Nephron (organoid): Measurements from ENCODE around the gene CEP290.
A peak's percentile ranks its signal among the peaks of the same experiment; 100 is the strongest.

Experiments used
- H3K27ac Mint-ChIP-seq, 3 experiments: 2 replicates each; pipeline ENCODE4 v1.8.0; 2020; ENCODE audit warnings: mixed read lengths in 3 of 3, mild to moderate bottlenecking in 2 of 3, moderate library complexity in 1 of 3
- H3K27me3 Mint-ChIP-seq: 2 replicates; pipeline ENCODE4 v1.8.0; 2021; ENCODE audit warnings: low read depth, mild to moderate bottlenecking, moderate library complexity, mixed read lengths
- H3K36me3 Mint-ChIP-seq: 2 replicates; pipeline ENCODE4 v1.8.0; 2020; ENCODE audit warnings: low read depth, mixed read lengths
- H3K4me1 Mint-ChIP-seq: 2 replicates; pipeline ENCODE4 v1.8.0; 2020; ENCODE audit warnings: mixed read lengths
- H3K4me3 Mint-ChIP-seq, 3 experiments: 2 replicates each; pipeline ENCODE4 v1.8.0; 2020; ENCODE audit warnings: mild to moderate bottlenecking in 3 of 3, mixed read lengths in 3 of 3, moderate library complexity in 2 of 3
- H3K9me3 Mint-ChIP-seq: 2 replicates; pipeline ENCODE4 v1.8.0; 2020; ENCODE audit warnings: mixed read lengths
- TF ChIP-seq, protein P1 (sequence below), 3 experiments: fragments of 200-600 bp; sonication (generic); IDR thresholded peaks; one replicate each; pipeline ENCODE4 v1.5.0; 2021; ENCODE audit warnings: antibody characterized with exemption in 3 of 3; ENCODE audit not compliant: unreplicated experiment in 3 of 3

The CEP290 gene

DNA sequence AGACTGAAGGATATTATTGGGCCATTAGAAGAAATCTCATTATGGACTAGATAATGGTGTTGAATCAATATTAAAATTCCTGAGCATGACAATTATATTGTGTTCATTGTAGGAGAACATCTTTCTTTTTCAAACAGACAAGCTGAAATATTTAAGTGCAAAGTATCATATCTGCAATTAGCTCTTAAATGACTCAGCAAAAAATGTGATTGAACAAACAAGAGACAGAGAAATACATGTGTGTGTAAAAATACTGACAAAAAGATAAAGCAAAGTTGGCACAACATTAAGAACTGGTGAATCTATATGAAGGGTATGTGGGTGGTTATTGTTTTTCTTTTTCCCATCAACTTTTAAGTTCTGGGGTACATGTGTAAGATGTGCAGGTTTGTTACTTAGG lies 9.5 kb downstream of the CEP290 start:
- Mint-ChIP-seq H3K4me3 (no peak overlapping the region), H3K27ac (no peak overlapping the region), H3K9me3 (no peaks in the 10 kb centered on the region), H3K4me1 (no peaks in the 10 kb centered on the region), H3K27me3 (no peaks in the 10 kb centered on the region), H3K36me3 (peaks cover 44% of the 10 kb centered on the region)
- TF ChIP-seq, protein P1, sequence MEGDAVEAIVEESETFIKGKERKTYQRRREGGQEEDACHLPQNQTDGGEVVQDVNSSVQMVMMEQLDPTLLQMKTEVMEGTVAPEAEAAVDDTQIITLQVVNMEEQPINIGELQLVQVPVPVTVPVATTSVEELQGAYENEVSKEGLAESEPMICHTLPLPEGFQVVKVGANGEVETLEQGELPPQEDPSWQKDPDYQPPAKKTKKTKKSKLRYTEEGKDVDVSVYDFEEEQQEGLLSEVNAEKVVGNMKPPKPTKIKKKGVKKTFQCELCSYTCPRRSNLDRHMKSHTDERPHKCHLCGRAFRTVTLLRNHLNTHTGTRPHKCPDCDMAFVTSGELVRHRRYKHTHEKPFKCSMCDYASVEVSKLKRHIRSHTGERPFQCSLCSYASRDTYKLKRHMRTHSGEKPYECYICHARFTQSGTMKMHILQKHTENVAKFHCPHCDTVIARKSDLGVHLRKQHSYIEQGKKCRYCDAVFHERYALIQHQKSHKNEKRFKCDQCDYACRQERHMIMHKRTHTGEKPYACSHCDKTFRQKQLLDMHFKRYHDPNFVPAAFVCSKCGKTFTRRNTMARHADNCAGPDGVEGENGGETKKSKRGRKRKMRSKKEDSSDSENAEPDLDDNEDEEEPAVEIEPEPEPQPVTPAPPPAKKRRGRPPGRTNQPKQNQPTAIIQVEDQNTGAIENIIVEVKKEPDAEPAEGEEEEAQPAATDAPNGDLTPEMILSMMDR (IDR thresholded peaks at IDR 0.05; ENCODE audit: unreplicated experiment in 3 of 3) = no peak

DNA sequence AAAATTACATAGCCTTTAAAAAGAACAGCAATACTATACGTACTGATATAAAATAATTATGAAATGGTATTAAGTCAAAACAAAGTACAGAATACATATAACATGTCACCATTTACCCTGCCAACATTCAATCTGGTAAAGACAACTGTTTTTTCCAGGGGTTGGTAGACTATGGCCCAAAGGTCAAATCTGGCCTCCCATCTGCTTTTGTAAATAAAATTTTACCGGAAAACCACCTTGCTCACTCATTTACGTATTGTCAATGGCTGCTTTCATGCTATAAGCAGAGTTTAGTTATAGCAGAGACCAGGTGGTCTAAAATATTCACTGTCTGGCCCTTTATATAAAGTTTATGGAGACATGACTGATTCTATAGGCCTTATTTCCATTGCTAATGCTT lies 14.0 kb downstream of the CEP290 start:
- peaks cover 30% of the 10 kb centered on the region for H3K36me3 Mint-ChIP-seq
- H3K27me3 Mint-ChIP-seq = no peaks in the 10 kb centered on the region
- no peak overlapping the region for H3K4me3 Mint-ChIP-seq
- no peaks in the 10 kb centered on the region for H3K4me1 Mint-ChIP-seq
- TF ChIP-seq, protein P1 (IDR thresholded peaks at IDR 0.05; ENCODE audit: unreplicated experiment in 3 of 3) = no peak
- H3K9me3 Mint-ChIP-seq = no peaks in the 10 kb centered on the region
- no peak overlapping the region for H3K27ac Mint-ChIP-seq

DNA sequence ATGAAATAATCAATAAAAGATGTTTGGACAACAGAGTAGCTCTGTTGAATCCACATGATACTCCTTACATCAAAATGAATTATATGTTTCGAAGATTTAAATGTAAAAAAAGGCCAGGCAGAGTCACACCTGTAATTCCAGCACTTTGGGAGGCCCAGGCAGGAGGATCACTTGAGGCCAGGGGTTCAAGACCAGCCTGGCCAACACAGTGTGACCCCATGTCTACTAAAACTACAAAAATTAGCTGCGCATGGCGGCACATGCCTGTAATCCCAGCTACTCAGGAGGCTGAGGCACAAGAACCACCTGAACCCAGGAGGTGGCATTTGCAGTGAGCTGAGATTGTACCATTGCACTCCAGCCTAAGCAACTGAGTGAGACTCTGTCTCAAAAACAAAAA lies 14.8 kb downstream of the CEP290 start:
- no peak overlapping the region for H3K27ac Mint-ChIP-seq
- TF ChIP-seq, protein P1 (IDR thresholded peaks at IDR 0.05; ENCODE audit: unreplicated experiment in 3 of 3) = no peak
- H3K4me1 Mint-ChIP-seq = no peaks in the 10 kb centered on the region
- no peak overlapping the region for H3K4me3 Mint-ChIP-seq
- no peaks in the 10 kb centered on the region for H3K9me3 Mint-ChIP-seq
- H3K36me3 Mint-ChIP-seq = peaks cover 22% of the 10 kb centered on the region
- H3K27me3 Mint-ChIP-seq = no peaks in the 10 kb centered on the region

DNA sequence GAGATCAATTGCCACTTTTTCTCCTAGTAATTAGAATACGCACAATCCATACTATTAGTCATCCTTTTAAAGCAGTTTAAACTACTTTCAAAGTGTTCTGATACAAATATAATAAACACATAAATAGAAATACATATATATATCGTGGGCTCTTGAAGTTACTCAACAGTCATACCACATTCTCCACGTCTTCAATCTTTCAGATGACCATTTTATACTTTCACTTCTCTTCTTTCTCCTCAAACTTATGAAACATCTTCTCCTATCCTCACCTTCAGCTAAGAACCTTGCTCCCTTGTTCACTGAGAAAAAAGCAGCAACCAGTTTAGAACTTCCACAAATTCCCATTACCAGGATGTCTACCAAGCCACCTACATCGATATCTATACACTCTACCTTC lies 19.2 kb downstream of the CEP290 start:
- Mint-ChIP-seq H3K9me3 (no peaks in the 10 kb centered on the region), H3K4me3 (no peak overlapping the region), H3K27ac (no peak overlapping the region), H3K4me1 (no peaks in the 10 kb centered on the region), H3K36me3 (peaks cover 14% of the 10 kb centered on the region), H3K27me3 (no peaks in the 10 kb centered on the region)
- TF ChIP-seq, protein P1 (IDR thresholded peaks at IDR 0.05; ENCODE audit: unreplicated experiment in 3 of 3) = no peak

DNA sequence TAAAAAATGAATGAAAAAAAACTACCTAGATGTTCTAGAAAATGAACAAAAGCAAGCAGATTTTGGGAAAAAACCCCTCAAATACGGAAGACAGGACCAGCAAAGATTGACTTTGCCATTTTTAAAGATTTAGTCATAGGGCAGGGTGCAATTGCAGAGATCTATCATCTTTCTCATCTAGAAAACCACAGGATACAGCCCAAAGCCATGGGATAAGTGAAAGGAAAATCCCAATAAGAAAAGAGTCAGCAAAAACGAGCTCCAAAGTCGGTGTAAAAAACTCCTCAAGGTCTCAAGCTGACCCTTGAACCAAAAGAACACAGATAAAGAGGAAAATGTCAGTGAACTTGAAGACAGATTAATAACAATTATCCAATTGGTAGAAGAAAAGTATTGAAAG lies 28.0 kb downstream of the CEP290 start:
- H3K9me3 Mint-ChIP-seq = no peaks in the 10 kb centered on the region
- H3K4me1 Mint-ChIP-seq = no peaks in the 10 kb centered on the region
- TF ChIP-seq, protein P1 (IDR thresholded peaks at IDR 0.05; ENCODE audit: unreplicated experiment in 3 of 3) = no peak
- H3K27me3 Mint-ChIP-seq = no peaks in the 10 kb centered on the region
- H3K36me3 Mint-ChIP-seq = peaks cover 48% of the 10 kb centered on the region
- H3K4me3 Mint-ChIP-seq = no peak overlapping the region
- H3K27ac Mint-ChIP-seq = no peak overlapping the region

DNA sequence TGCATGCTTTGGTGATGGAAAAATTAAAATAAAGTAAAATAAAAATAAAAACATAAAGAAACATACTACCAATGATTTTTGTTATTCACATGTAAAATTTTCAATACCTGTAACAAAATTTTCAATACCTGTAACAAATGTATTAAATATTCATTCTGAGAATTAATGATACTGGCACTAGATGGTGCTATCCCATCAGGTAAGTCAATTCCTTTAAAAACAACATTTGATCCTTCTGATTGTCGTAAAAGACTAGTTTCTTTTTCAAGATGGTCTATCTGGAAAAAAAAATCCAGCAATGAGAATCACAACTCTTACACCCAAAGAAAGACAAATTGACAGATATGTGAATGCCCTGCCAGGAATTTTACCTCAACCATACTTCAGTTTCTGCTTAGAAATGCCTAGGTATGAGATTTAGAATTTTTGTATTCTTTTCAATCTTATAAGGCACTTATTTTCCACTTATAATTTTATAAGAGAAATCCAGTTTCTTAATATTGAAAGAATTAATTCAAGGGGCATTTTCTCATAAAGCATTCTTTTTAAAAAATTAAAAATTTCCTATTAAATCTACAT lies 30.7 kb downstream of the CEP290 start:
- H3K27me3 Mint-ChIP-seq = no peaks in the 10 kb centered on the region
- peaks cover 41% of the 10 kb centered on the region for H3K36me3 Mint-ChIP-seq
- peak overlapping the region in 1 of 3 experiments; percentile 26 for H3K27ac Mint-ChIP-seq
- no peak overlapping the region for H3K4me3 Mint-ChIP-seq
- no peaks in the 10 kb centered on the region for H3K9me3 Mint-ChIP-seq
- TF ChIP-seq, protein P1 (IDR thresholded peaks at IDR 0.05; ENCODE audit: unreplicated experiment in 3 of 3) = peak; percentile 21 to 32 (median 30)
- no peaks in the 10 kb centered on the region for H3K4me1 Mint-ChIP-seq
